Muscle of leg (tissue), 11 donors: Measurements from ENCODE around the gene GARIN5B. TPM values are rescaled to one million over a fixed set of nuclear protein-coding genes. Genes with fewer than 3 reads are reported as not detected.

Experiments used
- DNase-seq: peaks from one replicate; pipeline ENCODE4 v3.0.0; 2013
- H3K27ac ChIP-seq: one replicate; pipeline ENCODE4 v1.5.1; 2013; ENCODE audit warnings: mild to moderate bottlenecking, low read length, control low read depth
- H3K27me3 ChIP-seq: one replicate; pipeline ENCODE4 v1.6.1; 2013; ENCODE audit warnings: low read length; ENCODE audit not compliant: control insufficient read depth, insufficient read depth
- H3K36me3 ChIP-seq: one replicate; pipeline ENCODE4 v1.6.1; 2013; ENCODE audit warnings: low read length; ENCODE audit not compliant: control insufficient read depth, insufficient read depth
- H3K4me1 ChIP-seq: one replicate; pipeline ENCODE4 v1.6.1; 2013; ENCODE audit warnings: low read length; ENCODE audit not compliant: control insufficient read depth, insufficient read depth
- H3K4me3 ChIP-seq: one replicate; pipeline ENCODE4 v1.5.1; 2013; ENCODE audit warnings: low read length, control low read depth
- H3K9me3 ChIP-seq: replicated peaks from 2 replicates; pipeline ENCODE4 v1.6.1; 2013; ENCODE audit warnings: low read depth, low read length; ENCODE audit not compliant: control insufficient read depth
- WGBS: methylation state at CpG from one replicate; pipeline ENCODE4 v1.1.5; 2013; ENCODE audit warnings: missing lambda C conversion rate; ENCODE audit not compliant: insufficient coverage; 5-methylcytosine and 5-hydroxymethylcytosine counted together
- polyA plus RNA-seq, 8 donors: library from polyadenylated mRNA; unstranded; fragments of 120-200 nt; gene quantifications; one replicate each; pipeline versions ENCODE4 v1.2.1 to v1.2.3, GENCODE V29; 2013; ENCODE audit warnings: inconsistent platforms in 1 of 8, low replicate concordance in 1 of 8; ENCODE audit not compliant: insufficient read length in 8 of 8, insufficient read depth in 1 of 8
- total RNA-seq: library from RNA; stranded (reverse); fragments of 120-200 nt; gene quantifications from one replicate; pipeline ENCODE4 v1.2.4, GENCODE V29; 2013

GARIN5B gene
- total and polyA plus RNA-seq, 9 donors, result not detected

GRCh38 chr19:55358493-55358892 lies 4.6 kb downstream of the GARIN5B start:
- no peak overlapping the region for H3K27ac ChIP-seq
- H3K27me3 ChIP-seq, result peaks cover 46% of the 10 kb centered on the region
- WGBS, result 80% methylated on average over 19 of the region's 19 CpGs
- H3K9me3 ChIP-seq, result no peaks in the 10 kb centered on the region
- H3K4me1 ChIP-seq, result peaks cover 10% of the 10 kb centered on the region
- no peak overlapping the region for H3K4me3 ChIP-seq
- H3K36me3 ChIP-seq, result no peaks in the 10 kb centered on the region
- DNase-seq, result no peak

GRCh38 chr19:55355213-55355821 lies 7.7 kb downstream of the GARIN5B start:
- no peak overlapping the region for H3K27ac ChIP-seq
- no peak for DNase-seq
- H3K4me3 ChIP-seq, result no peak overlapping the region
- H3K36me3 ChIP-seq, result no peaks in the 10 kb centered on the region
- no peaks in the 10 kb centered on the region for H3K9me3 ChIP-seq
- H3K27me3 ChIP-seq, result peaks cover 75% of the 10 kb centered on the region
- peaks cover 14% of the 10 kb centered on the region for H3K4me1 ChIP-seq
- 4% methylated on average over 8 of the region's 13 CpGs for WGBS

GRCh38 chr19:55354698-55355212 lies 8.3 kb downstream of the GARIN5B start, which contains the start of gene COX6B2:
Gene COX6B2 (minus strand): TSS chr19:55354719. CDS start chr19:55354521, 198 bp downstream.
- peaks cover 75% of the 10 kb centered on the region for H3K27me3 ChIP-seq
- no peak within 1 kb of the TSS for H3K27ac ChIP-seq
- 0% methylated on average over 8 of the region's 43 CpGs for WGBS
- peaks cover 14% of the 10 kb centered on the region for H3K4me1 ChIP-seq
- no peaks in the 10 kb centered on the region for H3K36me3 ChIP-seq
- H3K9me3 ChIP-seq, result no peaks in the 10 kb centered on the region
- peak within 1 kb of the TSS; percentile 19 for H3K4me3 ChIP-seq
- DNase-seq, result no peak

GRCh38 chr19:55353803-55354697 lies 9.0 kb downstream of the GARIN5B start:
- Histone ChIP-seq H3K36me3 (peaks cover 5% of the 10 kb centered on the region), H3K4me1 (peaks cover 14% of the 10 kb centered on the region), H3K27me3 (peaks cover 72% of the 10 kb centered on the region), H3K9me3 (no peaks in the 10 kb centered on the region), H3K27ac (no peak overlapping the region), H3K4me3 (peak overlapping the region; percentile 19)
- WGBS, result under 1% methylated on average over 51 of the region's 72 CpGs
- no peak for DNase-seq

GRCh38 chr19:55353356-55353802 lies 9.7 kb downstream of the GARIN5B start:
- no peaks in the 10 kb centered on the region for H3K9me3 ChIP-seq
- H3K4me3 ChIP-seq, result peak overlapping the region; percentile 19
- H3K27ac ChIP-seq, result no peak overlapping the region
- peaks cover 18% of the 10 kb centered on the region for H3K4me1 ChIP-seq
- peaks cover 72% of the 10 kb centered on the region for H3K27me3 ChIP-seq
- WGBS, result 3% methylated on average over 15 of the region's 24 CpGs
- no peak for DNase-seq
- H3K36me3 ChIP-seq, result peaks cover 10% of the 10 kb centered on the region

- no peak overlapping the region for H3K4me3 ChIP-seq
- no peak overlapping the region for H3K27ac ChIP-seq
- 65% methylated on average over 23 of the region's 25 CpGs for WGBS
- H3K27me3 ChIP-seq, result peaks cover 68% of the 10 kb centered on the region
- no peak for DNase-seq
- H3K4me1 ChIP-seq, result peaks cover 25% of the 10 kb centered on the region
- H3K36me3 ChIP-seq, result peaks cover 14% of the 10 kb centered on the region
- no peaks in the 10 kb centered on the region for H3K9me3 ChIP-seq
Measured at GRCh38 chr19:55352549-55353145, 10.4 kb downstream of the GARIN5B start.

- WGBS, result 100% methylated on average over 2 of the region's 6 CpGs
- Histone ChIP-seq H3K27me3 (peaks cover 63% of the 10 kb centered on the region), H3K9me3 (no peaks in the 10 kb centered on the region), H3K36me3 (peaks cover 19% of the 10 kb centered on the region), H3K27ac (no peak overlapping the region), H3K4me1 (peaks cover 30% of the 10 kb centered on the region), H3K4me3 (no peak overlapping the region)
- no peak for DNase-seq
Measured at GRCh38 chr19:55352040-55352439, 11.0 kb downstream of the GARIN5B start.

- H3K9me3 ChIP-seq, result no peaks in the 10 kb centered on the region
- H3K4me1 ChIP-seq, result peaks cover 41% of the 10 kb centered on the region
- H3K27me3 ChIP-seq, result peaks cover 51% of the 10 kb centered on the region
- no peak overlapping the region for H3K27ac ChIP-seq
- H3K36me3 ChIP-seq, result peaks cover 21% of the 10 kb centered on the region
- 62% methylated on average over 7 of the region's 11 CpGs for WGBS
- H3K4me3 ChIP-seq, result no peak overlapping the region
- DNase-seq, result no peak
Measured at GRCh38 chr19:55350620-55351315, 12.3 kb downstream of the GARIN5B start.

- WGBS, result 36% methylated on average over 15 of the region's 22 CpGs
- DNase-seq, result no peak
- Histone ChIP-seq H3K4me1 (peaks cover 53% of the 10 kb centered on the region), H3K27ac (no peak overlapping the region), H3K9me3 (no peaks in the 10 kb centered on the region), H3K36me3 (peaks cover 33% of the 10 kb centered on the region), H3K4me3 (no peak overlapping the region), H3K27me3 (peaks cover 28% of the 10 kb centered on the region)
Measured at GRCh38 chr19:55348317-55349034, 14.6 kb downstream of the GARIN5B start.
